ENCODE measurements around the gene GAA. TPM values are rescaled to one million over a fixed set of nuclear protein-coding genes. Genes with fewer than 3 reads are reported as not detected.

The GAA gene
- total RNA-seq, 2 experiments from 2014 or later: 22.2 to 22.4 TPM

- H3K4me1 Mint-ChIP-seq (ENCODE audit: low read depth): no peaks in the 10 kb centered on the region
- no peak for DNase-seq
- CTCF ChIA-PET: no interaction called here
Measured at GRCh38 chr17:80158846-80159245, 57.5 kb downstream of the GAA start.

GRCh38 chr17:80160536-80160935 lies 59.2 kb downstream of the GAA start:
- peaks cover 13% of the 10 kb centered on the region for H3K27me3 Mint-ChIP-seq
- ATAC-seq (ENCODE audit: poor library complexity) (no peak), DNase-seq (no peak)
- H3K9me3 Mint-ChIP-seq: no peaks in the 10 kb centered on the region
- H3K4me1 Mint-ChIP-seq (ENCODE audit: low read depth): no peaks in the 10 kb centered on the region
- H3K27ac Mint-ChIP-seq: no peak overlapping the region
- TF ChIP-seq CTCF (IDR thresholded peaks at IDR 0.05): no peak
- POLR2A ChIA-PET: no interaction called here
- no peak overlapping the region for H3K4me3 ChIP-seq (ENCODE audit: low read length)
- no peaks in the 10 kb centered on the region for H3K4me1 ChIP-seq (ENCODE audit: insufficient read depth, low read length)
- no peak overlapping the region for H3K4me3 Mint-ChIP-seq
- no peaks in the 10 kb centered on the region for H3K36me3 ChIP-seq (ENCODE audit: insufficient read depth, low read length)
- H3K27ac ChIP-seq (ENCODE audit: low read depth in 1 of 2, low read length in 2 of 2): no peak overlapping the region
- intact Hi-C loops (cut with DNase I, micrococcal nuclease): no loop called here
- H3K27me3 ChIP-seq (ENCODE audit: control insufficient read depth in 1 of 2, insufficient read depth in 2 of 2, low read length in 2 of 2): no peaks in the 10 kb centered on the region
- no peaks in the 10 kb centered on the region for H3K9me3 ChIP-seq (ENCODE audit: control insufficient read depth in 1 of 2, insufficient read depth in 1 of 2, low read length in 2 of 2)
- CTCF ChIA-PET: no interaction called here
- H3K36me3 Mint-ChIP-seq (ENCODE audit: low read depth): no peaks in the 10 kb centered on the region

More at GRCh38 chr17:80158846-80159245, 57.5 kb downstream of the GAA start:
- Histone ChIP-seq H3K27me3 (ENCODE audit: control insufficient read depth in 1 of 2, insufficient read depth in 2 of 2, low read length in 2 of 2) (no peaks in the 10 kb centered on the region), H3K9me3 (ENCODE audit: control insufficient read depth in 1 of 2, insufficient read depth in 1 of 2, low read length in 2 of 2) (no peaks in the 10 kb centered on the region), H3K4me1 (ENCODE audit: insufficient read depth, low read length) (no peaks in the 10 kb centered on the region), H3K27ac (ENCODE audit: low read depth in 1 of 2, low read length in 2 of 2) (no peak overlapping the region), H3K36me3 (ENCODE audit: insufficient read depth, low read length) (no peaks in the 10 kb centered on the region), H3K4me3 (ENCODE audit: low read length) (no peak overlapping the region)
- intact Hi-C loops (cut with DNase I, micrococcal nuclease): no loop called here
- Mint-ChIP-seq H3K9me3 (no peaks in the 10 kb centered on the region), H3K36me3 (ENCODE audit: low read depth) (no peaks in the 10 kb centered on the region), H3K4me3 (no peak overlapping the region), H3K27me3 (peaks cover 9% of the 10 kb centered on the region), H3K27ac (no peak overlapping the region)
- no peak for ATAC-seq (ENCODE audit: poor library complexity)
- TF ChIP-seq CTCF (IDR thresholded peaks at IDR 0.05): no peak
- POLR2A ChIA-PET: no interaction called here

GRCh38 chr17:80163336-80163735 lies 62.0 kb downstream of the GAA start:
- Mint-ChIP-seq H3K9me3 (no peaks in the 10 kb centered on the region), H3K4me1 (ENCODE audit: low read depth) (no peaks in the 10 kb centered on the region), H3K27ac (no peak overlapping the region), H3K27me3 (peaks cover 13% of the 10 kb centered on the region), H3K36me3 (ENCODE audit: low read depth) (no peaks in the 10 kb centered on the region), H3K4me3 (no peak overlapping the region)
- no peaks in the 10 kb centered on the region for H3K36me3 ChIP-seq (ENCODE audit: insufficient read depth, low read length)
- H3K9me3 ChIP-seq (ENCODE audit: control insufficient read depth in 1 of 2, insufficient read depth in 1 of 2, low read length in 2 of 2): no peaks in the 10 kb centered on the region
- no peaks in the 10 kb centered on the region for H3K4me1 ChIP-seq (ENCODE audit: insufficient read depth, low read length)
- intact Hi-C loops (cut with DNase I, micrococcal nuclease): no loop called here
- H3K27ac ChIP-seq (ENCODE audit: low read depth in 1 of 2, low read length in 2 of 2): no peak overlapping the region
- H3K27me3 ChIP-seq (ENCODE audit: control insufficient read depth in 1 of 2, insufficient read depth in 2 of 2, low read length in 2 of 2): no peaks in the 10 kb centered on the region
- ATAC-seq (ENCODE audit: poor library complexity): no peak
- ChIA-PET POLR2A (no interaction called here), CTCF (no interaction called here)
- H3K4me3 ChIP-seq (ENCODE audit: low read length): no peak overlapping the region
- no peak for DNase-seq
- TF ChIP-seq CTCF (IDR thresholded peaks at IDR 0.05): no peak

Data from CD4-positive, alpha-beta T cell (primary cell).